ENCODE results near the gene HOXA9. TPM values are rescaled to one million over a fixed set of nuclear protein-coding genes. Genes with fewer than 3 reads are reported as not detected.
A peak's percentile ranks its signal among the peaks of the same experiment; 100 is the strongest.

Gene HOXA9
- total and polyA plus RNA-seq, 2 of the 8 experiments (the other 6 are each of a cell fraction or from before 2014, with no cell fraction given) = not detected

- ChIA-PET CTCF (ENCODE audit: partially characterized antibody) (interaction anchor here (0.8 to 5.4 kb wide), 5 partner anchors 9 to 65 kb away, joined by 3 to 26 read pairs (median 5); partner anchors contain the start of gene HOXA5), POLR2A (ENCODE audit: partially characterized antibody) (no interaction called here)
- Histone ChIP-seq H4K20me1 (replicated peaks in 1 of 2; ENCODE audit: control insufficient read depth in 1 of 2, insufficient read depth in 2 of 2, low read length in 2 of 2) (peaks cover 33 to 53% of the 10 kb centered on the region in 2 experiments), H3K27ac (ENCODE audit: low read depth, low read length) (no peak overlapping the region), H3K4me3 (ENCODE audit: extremely low read depth in 1 of 4, insufficient read depth in 2 of 4, low read depth in 3 of 4, low read length in 4 of 4) (no peak overlapping the region), H3K4me2 (ENCODE audit: insufficient read depth in 1 of 2, low read depth in 2 of 2, low read length in 2 of 2) (no peak overlapping the region), H3K56ac (replicated peaks; ENCODE audit: insufficient read length, low read depth, low read length) (no peak overlapping the region), H3K79me1 (ENCODE audit: low read depth, low read length) (no peaks in the 10 kb centered on the region), H3K23ac (ENCODE audit: insufficient read length) (no peak overlapping the region), H2AK5ac (ENCODE audit: low read depth, low read length) (no peak overlapping the region), H4K8ac (ENCODE audit: extremely low read depth, insufficient read depth, low read length) (no peak overlapping the region), H2BK20ac (ENCODE audit: low read length) (no peak overlapping the region), H3K27me3 (replicated peaks in 1 of 4; ENCODE audit: control insufficient read depth in 3 of 4, extremely low read depth in 1 of 4, insufficient read depth in 3 of 4, low read length in 3 of 4) (peaks cover 95 to 100% (median 100%) of the 10 kb centered on the region in 4 experiments), H4K5ac (ENCODE audit: insufficient read length, low read depth, low read length) (no peak overlapping the region), H3K9ac (replicated peaks in 1 of 4; ENCODE audit: extremely low read depth in 1 of 4, low read depth in 3 of 4, low read length in 3 of 4) (no peak overlapping the region), H3K36me3 (ENCODE audit: control insufficient read depth in 2 of 4, insufficient read depth in 4 of 4, low read length in 3 of 4) (peaks cover 0 to 24% (median 0%) of the 10 kb centered on the region in 4 experiments; a peak in 1 of 8 replicates), H3K18ac (ENCODE audit: extremely low read depth, low read length) (no peak overlapping the region), H2BK5ac (ENCODE audit: low read depth, low read length) (no peak overlapping the region), H4K91ac (replicated peaks; ENCODE audit: insufficient read length, low read length) (no peak overlapping the region), H2BK12ac (ENCODE audit: low read depth, low read length) (no peak overlapping the region), H3K4me1 (replicated peaks in 1 of 4; ENCODE audit: control insufficient read depth in 3 of 4, insufficient read depth in 4 of 4, low read length in 3 of 4) (peaks cover 3 to 11% (median 4%) of the 10 kb centered on the region in 4 experiments; a peak in 5 of 7 replicates), H3K9me3 (ENCODE audit: insufficient read depth in 2 of 2, low read depth in 1 of 2, low read length in 1 of 2) (no peaks in the 10 kb centered on the region; a peak in 1 of 4 replicates), H2BK120ac (replicated peaks; ENCODE audit: low read depth, low read length) (no peak overlapping the region), H3K79me2 (ENCODE audit: control insufficient read depth in 1 of 2, insufficient read depth in 2 of 2, low read length in 2 of 2) (no peaks in the 10 kb centered on the region), H2AFZ (ENCODE audit: low read length) (no peak overlapping the region), H3K14ac (ENCODE audit: insufficient read length) (no peak overlapping the region), H3K23me2 (ENCODE audit: low read depth, low read length) (no peaks in the 10 kb centered on the region; the same call in 1 of the 2 replicates), H3K4ac (replicated peaks; ENCODE audit: insufficient read length, low read depth, low read length) (no peak overlapping the region), H2BK15ac (ENCODE audit: low read length) (no peak overlapping the region)
- DNase-seq (ENCODE audit: low read depth in 1 of 2, low spot score in 2 of 2) (peak in 1 of 2 experiments; percentile 17), FAIRE-seq (peak; percentile 90)
- TF ChIP-seq SIRT6 (IDR thresholded peaks at IDR 0.05; ENCODE audit: low read length) (no peak), EP300 (IDR thresholded peaks at IDR 0.05; ENCODE audit: borderline replicate concordance in 1 of 2, low read depth in 2 of 2, low read length in 2 of 2) (no peak), CBX8 (IDR thresholded peaks at IDR 0.05; ENCODE audit: borderline replicate concordance, low read depth, low read length) (peak; percentile 93; the same call in 1 of the 2 replicates)
- 37% methylated on average over 11 of the region's 11 CpGs; no CpG with 5 or more reads in 1 of the 2 experiments for WGBS, 2 experiments (ENCODE audit: extremely low coverage in 1 of 2, insufficient coverage in 1 of 2, insufficient read length in 1 of 2, insufficient replicate concordance in 2 of 2, low coverage in 1 of 2, low lambda C conversion rate in 2 of 2, missing lambda C conversion rate in 1 of 2)
These were observed 5.3 kb upstream of the HOXA9 start for GRCh38 chr7:27170426-27171324.

All from H1 (cell line).